Loucy (cell line): ENCODE data around the gene GREB1.

Experiments used
- H2AFZ ChIP-seq: fragments of 200-600 bp; sonication (generic); 2 replicates; pipeline ENCODE4 v1.6.0; 2016; ENCODE audit warnings: antibody characterized with exemption, mild to moderate bottlenecking, low read length, moderate library complexity
- H3F3A ChIP-seq: fragments of 200-600 bp; 2 replicates; pipeline ENCODE4 v1.6.0; 2016; ENCODE audit warnings: antibody characterized with exemption, low read depth, mild to moderate bottlenecking
- H3K27me3 ChIP-seq: fragments of 200-600 bp; sonication (generic); 2 replicates; pipeline ENCODE4 v1.6.1; 2014; ENCODE audit warnings: low read length, mild to moderate bottlenecking; ENCODE audit not compliant: insufficient read depth, poor library complexity, severe bottlenecking
- H3K36me3 ChIP-seq: fragments of 200-600 bp; sonication (generic); 2 replicates; pipeline ENCODE4 v1.6.1; 2016; ENCODE audit warnings: low read length; ENCODE audit not compliant: insufficient read depth
- H3K4me1 ChIP-seq: fragments of 200-600 bp; sonication (generic); 2 replicates; pipeline ENCODE4 v1.5.1; 2014; ENCODE audit warnings: low read length, mild to moderate bottlenecking; ENCODE audit not compliant: insufficient read depth, poor library complexity, severe bottlenecking
- H3K4me2 ChIP-seq: fragments of 200-600 bp; sonication (generic); 2 replicates; pipeline ENCODE4 v1.6.0; 2014; ENCODE audit warnings: antibody characterized with exemption, low read length, low read depth, mild to moderate bottlenecking; ENCODE audit not compliant: poor library complexity, severe bottlenecking
- H3K4me3 ChIP-seq: fragments of 200-600 bp; sonication (generic); 2 replicates; pipeline ENCODE4 v1.5.1; 2014; ENCODE audit warnings: low read length, mild to moderate bottlenecking, mixed read lengths; ENCODE audit not compliant: poor library complexity, severe bottlenecking
- H3K79me2 ChIP-seq: fragments of 200-600 bp; sonication (generic); 2 replicates; pipeline ENCODE4 v1.6.1; 2014; ENCODE audit warnings: low read length; ENCODE audit not compliant: insufficient read depth
- H3K9ac ChIP-seq: fragments of 200-600 bp; sonication (generic); 2 replicates; pipeline ENCODE4 v1.6.0; 2014; ENCODE audit warnings: mild to moderate bottlenecking, low read depth, low read length, moderate library complexity; ENCODE audit not compliant: poor library complexity, severe bottlenecking
- H3K9me2 ChIP-seq: fragments of 200-600 bp; sonication (generic); replicated peaks from 2 replicates; pipeline ENCODE4 v1.6.1; 2016; ENCODE audit warnings: low read depth, low read length, mixed read lengths
- H3K9me3 ChIP-seq: fragments of 200-600 bp; sonication (generic); 2 replicates; pipeline ENCODE4 v1.6.1; 2014; ENCODE audit warnings: mild to moderate bottlenecking, antibody characterized with exemption, low read length, low read depth; ENCODE audit not compliant: insufficient read depth
- H4K20me1 ChIP-seq: fragments of 200-600 bp; sonication (generic); 2 replicates; pipeline ENCODE4 v1.6.0; 2014; ENCODE audit warnings: antibody characterized with exemption, low read length, mild to moderate bottlenecking; ENCODE audit not compliant: insufficient read depth, poor library complexity, severe bottlenecking
- CTCF ChIP-seq: fragments of 200-600 bp; sonication (generic); conservative IDR thresholded peaks from 2 replicates; pipeline ENCODE4 v1.5.1; 2014; ENCODE audit warnings: mild to moderate bottlenecking, antibody characterized with exemption, low read length
- EZH2phosphoT487 ChIP-seq: fragments of 200-600 bp; IDR thresholded peaks from 2 replicates; pipeline ENCODE4 v1.6.1; 2018; ENCODE audit warnings: antibody characterized with exemption, mild to moderate bottlenecking, moderate library complexity, borderline replicate concordance

Gene GREB1

DNA sequence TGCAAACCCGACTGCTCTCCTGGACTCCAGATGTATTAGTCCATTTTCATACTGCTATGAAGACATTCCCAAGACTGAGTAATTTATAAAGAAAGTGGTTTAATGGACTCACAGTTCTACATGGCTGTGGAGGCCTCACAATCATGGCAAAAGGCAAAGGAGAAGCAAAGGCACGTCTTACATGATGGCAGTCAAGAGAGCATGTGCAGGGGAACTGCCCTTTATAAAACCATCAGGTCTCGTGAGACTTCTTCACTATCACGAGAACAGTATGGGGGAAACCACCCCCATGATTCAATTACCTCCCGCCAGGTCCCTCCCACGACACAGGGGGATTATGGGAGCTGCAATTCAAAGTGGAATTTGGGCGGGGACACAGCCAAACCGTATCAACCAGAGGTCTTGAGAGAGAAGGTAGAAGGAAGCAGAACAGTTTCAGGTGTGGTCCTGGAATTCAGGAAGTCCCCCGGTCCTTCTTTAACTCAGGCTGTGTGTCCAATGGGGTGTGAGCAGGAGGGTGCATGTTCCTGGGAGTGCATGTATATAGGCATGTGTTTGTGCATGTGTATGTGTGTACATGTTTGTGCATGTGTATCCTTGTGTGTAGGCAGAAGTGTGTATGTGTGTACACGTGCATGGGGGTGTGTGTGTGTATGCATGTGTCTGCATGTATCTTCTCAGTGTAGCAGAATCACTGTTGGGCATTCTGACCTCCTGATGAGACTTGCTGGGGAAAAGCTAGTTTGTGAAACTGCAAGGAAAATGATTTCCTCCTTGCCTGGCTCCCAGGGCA is 46.2 kb downstream of the GREB1 start:
- H3K4me2 ChIP-seq, result no peak overlapping the region

GRCh38 chr2:11580697-11581096 is 46.9 kb downstream of the GREB1 start:
- no peaks in the 10 kb centered on the region for H3K36me3 ChIP-seq

More for the DNA sequence above, 46.2 kb downstream of the GREB1 start:
- H3K27me3 ChIP-seq, result no peaks in the 10 kb centered on the region
- no peak overlapping the region for H3K4me3 ChIP-seq
- TF ChIP-seq CTCF (no peak), EZH2phosphoT487 (no peak)
- no peaks in the 10 kb centered on the region for H3K9me2 ChIP-seq
- H4K20me1 ChIP-seq, result no peaks in the 10 kb centered on the region
- H3K4me1 ChIP-seq, result no peaks in the 10 kb centered on the region
- no peaks in the 10 kb centered on the region for H3F3A ChIP-seq
- H3K9me3 ChIP-seq, result no peaks in the 10 kb centered on the region
- no peak overlapping the region for H2AFZ ChIP-seq
- H3K9ac ChIP-seq, result no peak overlapping the region
- H3K79me2 ChIP-seq, result no peaks in the 10 kb centered on the region
- no peaks in the 10 kb centered on the region for H3K36me3 ChIP-seq

GRCh38 chr2:11581124-11581796 is 47.4 kb downstream of the GREB1 start:
- Histone ChIP-seq H3K4me2 (no peak overlapping the region), H2AFZ (no peak overlapping the region), H3K4me3 (no peak overlapping the region), H3K9ac (no peak overlapping the region), H3K36me3 (no peaks in the 10 kb centered on the region), H3K9me2 (no peaks in the 10 kb centered on the region), H3F3A (no peaks in the 10 kb centered on the region), H3K9me3 (no peaks in the 10 kb centered on the region), H3K79me2 (no peaks in the 10 kb centered on the region), H4K20me1 (no peaks in the 10 kb centered on the region), H3K27me3 (no peaks in the 10 kb centered on the region), H3K4me1 (no peaks in the 10 kb centered on the region)
- TF ChIP-seq EZH2phosphoT487 (no peak), CTCF (no peak)

More at GRCh38 chr2:11580697-11581096, 46.9 kb downstream of the GREB1 start:
- Histone ChIP-seq H2AFZ (no peak overlapping the region), H3K4me2 (no peak overlapping the region), H3K9ac (no peak overlapping the region), H3K9me2 (no peaks in the 10 kb centered on the region), H3K79me2 (no peaks in the 10 kb centered on the region), H4K20me1 (no peaks in the 10 kb centered on the region), H3F3A (no peaks in the 10 kb centered on the region), H3K4me1 (no peaks in the 10 kb centered on the region), H3K27me3 (no peaks in the 10 kb centered on the region), H3K9me3 (no peaks in the 10 kb centered on the region), H3K4me3 (no peak overlapping the region)
- TF ChIP-seq CTCF (no peak), EZH2phosphoT487 (no peak)
